SK-N-SH treated with all-trans-retinoic acid at 6 μM for 48 hours (cell line): ENCODE measurements around the gene LPP.

Source experiments
- ATAC-seq: fragments of 200-7000 bp; cut with Tn5 transposase; 3 replicates; pipeline ENCODE4 v1.9.1; 2020; ENCODE audit warnings: mild to moderate bottlenecking, moderate library complexity
- ARNTL ChIP-seq: fragments of 450-650 bp; formaldehyde crosslinking; IDR thresholded peaks from 2 replicates; pipeline ENCODE4 v1.5.0; 2020; ENCODE audit warnings: low read depth, mild to moderate bottlenecking, moderate library complexity, borderline replicate concordance
- BACH2 ChIP-seq: fragments of 250-450 bp; sonication (Bioruptor Pico); IDR thresholded peaks from 2 replicates; pipeline ENCODE4 v1.9.0; 2021; ENCODE audit warnings: mild to moderate bottlenecking, borderline replicate concordance
- CREB5 ChIP-seq: fragments of 250-450 bp; sonication (Bioruptor Pico); IDR thresholded peaks from 2 replicates; pipeline ENCODE4 v1.5.1; 2020; ENCODE audit warnings: low read depth, mild to moderate bottlenecking, moderate library complexity
- CSDC2 ChIP-seq: fragments of 250-450 bp; sonication (Bioruptor Pico); IDR thresholded peaks from 2 replicates; pipeline ENCODE4 v1.5.0; 2020; ENCODE audit warnings: mild to moderate bottlenecking, moderate library complexity
- CSRNP3 ChIP-seq: fragments of 250-450 bp; sonication (Bioruptor Pico); IDR thresholded peaks from 2 replicates; pipeline ENCODE4 v1.5.1; 2021; ENCODE audit warnings: mild to moderate bottlenecking, moderate library complexity
- ESRRG ChIP-seq: fragments of 250-450 bp; sonication (Bioruptor Pico); IDR thresholded peaks from 2 replicates; pipeline ENCODE4 v1.6.1; 2021; ENCODE audit warnings: mild to moderate bottlenecking
- ISL1 ChIP-seq: fragments of 250-450 bp; sonication (Bioruptor Pico); IDR thresholded peaks from 2 replicates; pipeline ENCODE4 v2.1.2; 2022; ENCODE audit warnings: mild to moderate bottlenecking, moderate library complexity
- OSR1 ChIP-seq: fragments of 250-450 bp; sonication (Bioruptor Pico); IDR thresholded peaks from 2 replicates; pipeline ENCODE4 v1.8.0; 2022; ENCODE audit warnings: moderate library complexity, mild to moderate bottlenecking, inconsistent platforms
- PATZ1 ChIP-seq: fragments of 250-450 bp; sonication (Bioruptor Pico); IDR thresholded peaks from 2 replicates; pipeline ENCODE4 v1.8.0; 2020; ENCODE audit warnings: mild to moderate bottlenecking, moderate library complexity, borderline replicate concordance
- POU6F1 ChIP-seq: fragments of 250-450 bp; sonication (Bioruptor Pico); IDR thresholded peaks from 2 replicates; pipeline ENCODE4 v1.8.0; 2021; ENCODE audit warnings: low read depth, mild to moderate bottlenecking, moderate library complexity, borderline replicate concordance
- PPARA ChIP-seq: fragments of 250-450 bp; sonication (Bioruptor Pico); IDR thresholded peaks from 2 replicates; pipeline ENCODE4 v1.5.0; 2020; ENCODE audit warnings: mild to moderate bottlenecking, borderline replicate concordance
- RARB ChIP-seq: fragments of 250-450 bp; sonication (Bioruptor Pico); IDR thresholded peaks from 2 replicates; pipeline ENCODE4 v1.8.0; 2021; ENCODE audit warnings: mild to moderate bottlenecking, moderate library complexity
- SNAI2 ChIP-seq: fragments of 250-450 bp; sonication (Bioruptor Pico); IDR thresholded peaks from 2 replicates; pipeline ENCODE4 v1.5.0; 2020; ENCODE audit warnings: mild to moderate bottlenecking, moderate library complexity
- TCF4 ChIP-seq: fragments of 250-450 bp; sonication (Bioruptor Pico); IDR thresholded peaks from 2 replicates; pipeline ENCODE4 v1.8.0; 2021; ENCODE audit warnings: mild to moderate bottlenecking, moderate library complexity, borderline replicate concordance
- TOX ChIP-seq: fragments of 250-450 bp; sonication (Bioruptor Pico); IDR thresholded peaks from 2 replicates; pipeline ENCODE4 v1.8.0; 2021; ENCODE audit warnings: mild to moderate bottlenecking, moderate library complexity, borderline replicate concordance
- TSHZ2 ChIP-seq: fragments of 250-450 bp; sonication (Bioruptor Pico); IDR thresholded peaks from 2 replicates; pipeline ENCODE4 v1.5.0; 2020; ENCODE audit warnings: mild to moderate bottlenecking, moderate library complexity
- ZC3H10 ChIP-seq: fragments of 250-450 bp; sonication (Bioruptor Pico); IDR thresholded peaks from 2 replicates; pipeline ENCODE4 v1.5.1; 2021; ENCODE audit warnings: mild to moderate bottlenecking, moderate library complexity
- ZFP3 ChIP-seq: fragments of 250-450 bp; sonication (Bioruptor Pico); IDR thresholded peaks from 2 replicates; pipeline ENCODE4 v1.5.0; 2020; ENCODE audit warnings: mild to moderate bottlenecking, moderate library complexity
- ZFP30 ChIP-seq: fragments of 450-650 bp; formaldehyde crosslinking; IDR thresholded peaks from 2 replicates; pipeline ENCODE4 v1.5.0; 2022; ENCODE audit warnings: mild to moderate bottlenecking, moderate library complexity
- ZNF70 ChIP-seq: fragments of 450-650 bp; formaldehyde crosslinking; IDR thresholded peaks from 2 replicates; pipeline ENCODE4 v1.5.0; 2020; ENCODE audit warnings: mild to moderate bottlenecking, moderate library complexity
- ZNF8 ChIP-seq: fragments of 450-650 bp; formaldehyde crosslinking; IDR thresholded peaks from 2 replicates; pipeline ENCODE4 v1.5.0; 2020; ENCODE audit warnings: mild to moderate bottlenecking, moderate library complexity

The LPP gene

GRCh38 chr3:188559856-188560255 lies 405.9 kb downstream of the LPP start:
- no peak for TF ChIP-seq ARNTL
- TF ChIP-seq ISL1 (CRISPR knock-in tag), result no peak
- no peak for TF ChIP-seq PATZ1 (CRISPR knock-in tag)
- TF ChIP-seq CSRNP3 (CRISPR knock-in tag), result no peak
- no peak for TF ChIP-seq ZNF8 (CRISPR knock-in tag)
- TF ChIP-seq RARB (CRISPR knock-in tag), result no peak
- no peak for TF ChIP-seq PPARA
- TF ChIP-seq TCF4 (CRISPR knock-in tag), result no peak
- no peak for TF ChIP-seq SNAI2 (CRISPR knock-in tag)
- no peak for TF ChIP-seq ZFP30 (CRISPR knock-in tag)
- no peak for TF ChIP-seq BACH2 (CRISPR knock-in tag)
- no peak for TF ChIP-seq CSDC2
- TF ChIP-seq TSHZ2 (CRISPR knock-in tag), result no peak
- no peak for TF ChIP-seq OSR1
- no peak for TF ChIP-seq ZNF70
- no peak for TF ChIP-seq ZC3H10 (CRISPR knock-in tag)
- ATAC-seq, result no peak

- no peak for ATAC-seq
- TF ChIP-seq CREB5 (no peak), PPARA (no peak), ISL1 (CRISPR knock-in tag) (no peak), RARB (CRISPR knock-in tag) (no peak), TSHZ2 (CRISPR knock-in tag) (no peak), TOX (CRISPR knock-in tag) (no peak), PATZ1 (CRISPR knock-in tag) (no peak), SNAI2 (CRISPR knock-in tag) (no peak), ZFP30 (CRISPR knock-in tag) (no peak), POU6F1 (CRISPR knock-in tag) (no peak), ARNTL (no peak), ZNF8 (CRISPR knock-in tag) (no peak), OSR1 (no peak), ZFP3 (CRISPR knock-in tag) (no peak), BACH2 (CRISPR knock-in tag) (no peak), ZNF70 (no peak), CSDC2 (no peak), CSRNP3 (CRISPR knock-in tag) (no peak), ESRRG (no peak), TCF4 (CRISPR knock-in tag) (no peak)
- TF ChIP-seq, all 23 proteins: peak for 0
These were observed 408.2 kb downstream of the LPP start for GRCh38 chr3:188562144-188562543.
